Measurements from ENCODE around the gene SEBOX. TPM values are rescaled to one million over a fixed set of nuclear protein-coding genes. Genes with fewer than 3 reads are reported as not detected.

Gene SEBOX
- total RNA-seq, 5 donors from 2014 or later (not counting 1 experiment from before 2014, with no cell fraction given) = not detected

DNA sequence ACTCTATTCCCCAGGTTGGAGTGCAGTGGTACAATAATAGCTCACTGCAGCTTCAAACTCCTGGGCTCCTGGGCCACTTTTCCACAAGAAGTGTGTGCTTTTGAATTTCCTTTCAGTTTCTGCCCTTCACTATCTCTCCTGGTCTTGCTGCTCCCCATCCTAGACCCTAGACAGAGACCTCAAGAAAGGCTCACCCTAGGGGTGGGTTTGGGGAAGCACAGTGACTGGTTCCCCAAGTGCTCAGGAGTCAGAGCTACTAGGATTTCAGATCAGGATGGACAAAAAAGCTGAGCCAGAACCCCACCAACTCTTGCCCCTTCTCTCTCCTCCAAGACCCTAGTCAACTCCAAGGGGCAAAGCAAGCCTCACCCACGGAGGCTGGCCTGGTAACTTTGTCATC lies 1.6 kb upstream of the SEBOX start:
- no peak for DNase-seq
- no peaks in the 10 kb centered on the region for H3K9me3 Mint-ChIP-seq
- CTCF ChIA-PET = no interaction called here

GRCh38 chr17:28365487-28365886 lies 488 bp upstream of the SEBOX start:
- no peak overlapping the region for H3K4me3 Mint-ChIP-seq
- H3K4me1 ChIP-seq (ENCODE audit: control insufficient read depth in 1 of 2, extremely low read depth in 1 of 2, insufficient read depth in 2 of 2, low read length in 2 of 2) = no peaks in the 10 kb centered on the region
- ATAC-seq (replicated peaks in 1 of 4) (no peak), DNase-seq (no peak)
- H3K36me3 Mint-ChIP-seq = peaks cover 16% of the 10 kb centered on the region
- no peaks in the 10 kb centered on the region for H3K27me3 Mint-ChIP-seq
- no peaks in the 10 kb centered on the region for H3K9me3 ChIP-seq
- no peak overlapping the region for H3K27ac Mint-ChIP-seq
- H3K9me3 Mint-ChIP-seq = no peaks in the 10 kb centered on the region
- ChIA-PET CTCF (no interaction called here), POLR2A (no interaction called here)
- no CpG with 5 or more reads among the region's 3 CpGs for WGBS (ENCODE audit: insufficient coverage)
- H3K36me3 ChIP-seq (ENCODE audit: control insufficient read depth in 2 of 2, extremely low read depth in 1 of 2, insufficient read depth in 1 of 2, low read length in 1 of 2) = peaks cover 11 to 38% of the 10 kb centered on the region in 2 donors
- no peaks in the 10 kb centered on the region for H3K4me1 Mint-ChIP-seq
- no peak overlapping the region for H3K27ac ChIP-seq (ENCODE audit: low read length)
- H3K27me3 ChIP-seq (replicated peaks in 1 of 2; ENCODE audit: control insufficient read depth in 2 of 2, extremely low read depth in 1 of 2, insufficient read depth in 2 of 2, low read length in 1 of 2) = no peaks in the 10 kb centered on the region
- no peak overlapping the region for H3K4me3 ChIP-seq (ENCODE audit: control insufficient read depth in 1 of 2, extremely low read depth in 1 of 2, low read length in 1 of 2)

More for the DNA sequence above, 1.6 kb upstream of the SEBOX start:
- Mint-ChIP-seq H3K4me3 (no peak overlapping the region), H3K36me3 (peaks cover 4% of the 10 kb centered on the region), H3K27ac (no peak overlapping the region), H3K4me1 (peaks cover 4 to 5% (median 4%) of the 10 kb centered on the region in 3 donors), H3K27me3 (no peaks in the 10 kb centered on the region)
- no peak overlapping the region for H3K27ac ChIP-seq (ENCODE audit: low read length)
- H3K9me3 ChIP-seq = no peaks in the 10 kb centered on the region
- POLR2A ChIA-PET = interaction anchor here in 1 of 2 donors (0.7 kb wide), 1 partner anchor 22 kb away, joined by 3 read pairs; no protein-coding TSS in a partner anchor
- WGBS (ENCODE audit: insufficient coverage) = no CpG with 5 or more reads among the region's 1 CpG
- H3K36me3 ChIP-seq (ENCODE audit: control insufficient read depth in 2 of 2, extremely low read depth in 1 of 2, insufficient read depth in 1 of 2, low read length in 1 of 2) = peaks cover 4 to 26% of the 10 kb centered on the region in 2 donors
- peaks cover 0 to 6% of the 10 kb centered on the region in 2 experiments for H3K4me1 ChIP-seq (ENCODE audit: control insufficient read depth in 1 of 2, extremely low read depth in 1 of 2, insufficient read depth in 2 of 2, low read length in 2 of 2)
- ATAC-seq (replicated peaks in 1 of 4) = no peak
- no peak overlapping the region for H3K4me3 ChIP-seq (ENCODE audit: control insufficient read depth in 1 of 2, extremely low read depth in 1 of 2, low read length in 1 of 2)
- no peaks in the 10 kb centered on the region for H3K27me3 ChIP-seq (replicated peaks in 1 of 2; ENCODE audit: control insufficient read depth in 2 of 2, extremely low read depth in 1 of 2, insufficient read depth in 2 of 2, low read length in 1 of 2)

GRCh38 chr17:28363776-28364650 lies 986 bp downstream of the SEBOX start:
- Mint-ChIP-seq H3K9me3 (no peaks in the 10 kb centered on the region), H3K4me1 (peaks cover 0 to 3% (median 3%) of the 10 kb centered on the region in 3 donors), H3K4me3 (no peak overlapping the region), H3K27ac (no peak overlapping the region), H3K36me3 (peaks cover 19% of the 10 kb centered on the region), H3K27me3 (no peaks in the 10 kb centered on the region)
- Histone ChIP-seq H3K4me3 (ENCODE audit: control insufficient read depth in 1 of 2, extremely low read depth in 1 of 2, low read length in 1 of 2) (no peak overlapping the region), H3K4me1 (ENCODE audit: control insufficient read depth in 1 of 2, extremely low read depth in 1 of 2, insufficient read depth in 2 of 2, low read length in 2 of 2) (no peaks in the 10 kb centered on the region), H3K27me3 (replicated peaks in 1 of 2; ENCODE audit: control insufficient read depth in 2 of 2, extremely low read depth in 1 of 2, insufficient read depth in 2 of 2, low read length in 1 of 2) (no peaks in the 10 kb centered on the region), H3K36me3 (ENCODE audit: control insufficient read depth in 2 of 2, extremely low read depth in 1 of 2, insufficient read depth in 1 of 2, low read length in 1 of 2) (peaks cover 14 to 52% of the 10 kb centered on the region in 2 donors), H3K9me3 (no peaks in the 10 kb centered on the region), H3K27ac (ENCODE audit: low read length) (no peak overlapping the region)
- DNase-seq = no peak
- ChIA-PET POLR2A (interaction anchor here in 1 of 2 donors (0.6 kb wide), 1 partner anchor 189 kb away, joined by 3 read pairs; no protein-coding TSS in a partner anchor), CTCF (no interaction called here)
- no peak for ATAC-seq (replicated peaks in 1 of 4)
- 96% methylated on average over 6 of the region's 8 CpGs for WGBS (ENCODE audit: insufficient coverage)

DNA sequence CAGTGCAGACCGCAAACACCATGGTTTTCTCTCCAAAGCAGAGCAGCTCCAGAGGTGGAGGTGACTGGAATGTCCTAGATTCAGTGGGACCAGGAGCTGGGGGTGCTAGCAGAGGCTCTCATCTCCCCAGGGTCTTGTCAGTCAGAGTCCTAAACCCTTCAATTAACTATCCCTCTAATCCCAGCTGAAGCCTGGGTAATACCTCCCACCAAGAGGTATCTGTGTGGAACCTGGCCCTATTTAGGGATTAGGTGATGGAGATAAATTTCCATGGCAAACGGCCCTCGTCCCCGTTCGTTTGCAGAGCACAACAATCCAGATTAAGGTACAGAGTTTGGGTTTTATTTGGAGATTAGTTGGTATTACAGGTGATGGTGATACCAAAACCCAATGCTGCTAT lies 1.8 kb downstream of the SEBOX start:
- ChIA-PET POLR2A (interaction anchor here (0.5 to 0.6 kb wide), 3 partner anchors 129 to 357 kb away, joined by 3 read pairs; partner anchors contain the start of gene RPL23A (in 1 of the 2)), CTCF (no interaction called here)
- peaks cover 14 to 56% of the 10 kb centered on the region in 2 donors for H3K36me3 ChIP-seq (ENCODE audit: control insufficient read depth in 2 of 2, extremely low read depth in 1 of 2, insufficient read depth in 1 of 2, low read length in 1 of 2)
- ATAC-seq (replicated peaks in 1 of 4) = no peak
- no peak overlapping the region for H3K27ac ChIP-seq (ENCODE audit: low read length)
- WGBS (ENCODE audit: insufficient coverage) = no CpG with 5 or more reads among the region's 5 CpGs
- no peaks in the 10 kb centered on the region for H3K27me3 Mint-ChIP-seq
- H3K27me3 ChIP-seq (replicated peaks in 1 of 2; ENCODE audit: control insufficient read depth in 2 of 2, extremely low read depth in 1 of 2, insufficient read depth in 2 of 2, low read length in 1 of 2) = no peaks in the 10 kb centered on the region
- H3K9me3 ChIP-seq = no peaks in the 10 kb centered on the region
- no peaks in the 10 kb centered on the region for H3K9me3 Mint-ChIP-seq
- peaks cover 4% of the 10 kb centered on the region in 2 experiments for H3K4me1 ChIP-seq (ENCODE audit: control insufficient read depth in 1 of 2, extremely low read depth in 1 of 2, insufficient read depth in 2 of 2, low read length in 2 of 2)
- H3K4me3 ChIP-seq (ENCODE audit: control insufficient read depth in 1 of 2, extremely low read depth in 1 of 2, low read length in 1 of 2) = no peak overlapping the region
- H3K4me3 Mint-ChIP-seq = no peak overlapping the region
- no peak for DNase-seq
- peaks cover 3 to 6% (median 6%) of the 10 kb centered on the region in 3 donors for H3K4me1 Mint-ChIP-seq
- H3K36me3 Mint-ChIP-seq = peaks cover 19% of the 10 kb centered on the region
- no peak overlapping the region for H3K27ac Mint-ChIP-seq

DNA sequence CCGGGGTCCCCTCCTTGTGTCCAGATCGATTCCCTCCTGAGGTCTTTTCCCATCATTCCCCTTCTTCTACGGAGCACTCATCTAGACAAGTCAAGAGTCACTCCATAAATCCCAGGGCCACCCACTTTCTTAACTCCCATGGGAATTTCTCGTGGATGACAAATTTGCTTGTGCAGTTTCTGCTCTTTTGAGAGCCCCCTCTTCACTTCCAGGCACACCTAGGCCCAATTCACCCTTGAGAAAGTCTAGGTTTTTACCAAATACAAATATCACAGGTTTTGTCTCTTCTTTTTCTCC lies 7.2 kb downstream of the SEBOX start:
- Histone ChIP-seq H3K27ac (ENCODE audit: low read length) (peak overlapping the region; percentile 72), H3K27me3 (replicated peaks in 1 of 2; ENCODE audit: control insufficient read depth in 2 of 2, extremely low read depth in 1 of 2, insufficient read depth in 2 of 2, low read length in 1 of 2) (no peaks in the 10 kb centered on the region), H3K9me3 (no peaks in the 10 kb centered on the region), H3K4me1 (ENCODE audit: control insufficient read depth in 1 of 2, extremely low read depth in 1 of 2, insufficient read depth in 2 of 2, low read length in 2 of 2) (peaks cover 11 to 20% of the 10 kb centered on the region in 2 experiments), H3K4me3 (ENCODE audit: control insufficient read depth in 1 of 2, extremely low read depth in 1 of 2, low read length in 1 of 2) (peak overlapping the region; percentile 82 to 90), H3K36me3 (ENCODE audit: control insufficient read depth in 2 of 2, extremely low read depth in 1 of 2, insufficient read depth in 1 of 2, low read length in 1 of 2) (peaks cover 16 to 60% of the 10 kb centered on the region in 2 donors)
- Mint-ChIP-seq H3K4me1 (peaks cover 24 to 33% (median 33%) of the 10 kb centered on the region in 3 donors), H3K4me3 (peak overlapping the region; percentile 93 to 95 (median 94)), H3K36me3 (peaks cover 25% of the 10 kb centered on the region), H3K9me3 (no peaks in the 10 kb centered on the region), H3K27ac (peak overlapping the region; percentile 92 to 93), H3K27me3 (no peaks in the 10 kb centered on the region)
- WGBS (ENCODE audit: insufficient coverage) = 7% methylated on average over 4 of the region's 4 CpGs
- no peak for ATAC-seq (replicated peaks in 1 of 4)
- no peak for DNase-seq
- ChIA-PET CTCF (interaction anchor here in 1 of 2 donors (0.6 to 2.2 kb wide), 4 partner anchors 20 to 26 kb away, joined by 3 to 15 read pairs (median 4); partner anchors contain the start of genes IFT20 and TNFAIP1), POLR2A (interaction anchor here (0.5 to 2.3 kb wide), 5 partner anchors 22 to 317 kb away, joined by 3 to 25 read pairs (median 3); partner anchors contain the start of genes IFT20 (in 2 of the 2) and TNFAIP1 (in 2 of the 2))

DNA sequence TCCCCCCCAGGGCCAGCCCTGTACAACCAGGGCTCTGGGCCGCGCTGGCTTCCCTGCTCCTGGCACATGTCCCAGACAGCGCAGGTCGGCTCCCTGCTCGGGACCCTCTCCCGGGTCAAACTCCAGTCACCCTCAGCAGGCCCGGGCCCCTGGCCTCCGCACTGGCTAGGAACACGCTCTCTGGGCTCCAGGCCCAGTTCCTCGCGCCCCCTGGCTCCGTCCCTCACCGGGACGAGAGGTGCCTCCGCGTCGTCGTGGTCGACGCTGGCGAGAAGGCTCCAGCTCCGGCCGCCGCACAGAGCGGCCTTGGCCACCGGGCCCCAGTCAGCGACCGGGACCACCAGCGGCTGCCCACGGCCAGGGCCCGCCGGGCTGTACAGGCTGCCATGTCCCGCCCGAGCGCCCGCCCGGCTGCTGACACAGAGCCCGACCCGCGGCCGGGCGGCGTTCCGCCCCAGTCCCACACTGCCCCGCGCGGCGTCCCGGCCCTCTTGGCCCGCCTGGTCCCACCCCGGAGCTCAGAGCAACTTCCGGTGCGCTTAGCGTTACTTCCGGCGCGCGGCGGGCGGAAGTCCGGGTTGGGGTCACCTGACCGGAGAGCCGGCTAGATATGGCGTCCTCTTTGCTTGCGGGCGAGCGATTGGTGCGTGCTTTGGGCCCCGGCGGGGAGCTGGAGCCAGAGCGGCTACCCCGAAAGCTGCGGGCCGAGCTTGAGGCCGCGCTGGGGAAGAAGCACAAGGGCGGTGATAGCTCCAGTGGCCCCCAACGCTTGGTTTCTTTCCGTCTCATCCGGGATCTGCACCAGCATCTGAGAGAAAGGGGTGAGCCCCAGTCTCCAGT lies 7.7 kb downstream of the SEBOX start, which contains the start of gene POLDIP2:
TSS of gene POLDIP2 (minus strand) at position 467 of the 840 bp plus-strand sequence. CDS start at position 388, 79 bp downstream.
- Histone ChIP-seq H3K9me3 (no peaks in the 10 kb centered on the region), H3K4me1 (ENCODE audit: control insufficient read depth in 1 of 2, extremely low read depth in 1 of 2, insufficient read depth in 2 of 2, low read length in 2 of 2) (peaks cover 11 to 20% of the 10 kb centered on the region in 2 experiments), H3K27me3 (replicated peaks in 1 of 2; ENCODE audit: control insufficient read depth in 2 of 2, extremely low read depth in 1 of 2, insufficient read depth in 2 of 2, low read length in 1 of 2) (no peaks in the 10 kb centered on the region), H3K36me3 (ENCODE audit: control insufficient read depth in 2 of 2, extremely low read depth in 1 of 2, insufficient read depth in 1 of 2, low read length in 1 of 2) (peaks cover 16 to 59% of the 10 kb centered on the region in 2 donors), H3K4me3 (ENCODE audit: control insufficient read depth in 1 of 2, extremely low read depth in 1 of 2, low read length in 1 of 2) (peak within 1 kb of the TSS; percentile 82 to 90), H3K27ac (ENCODE audit: low read length) (peak within 1 kb of the TSS; percentile 72)
- peak within 1 kb of the TSS; percentile 92 to 93 for H3K27ac Mint-ChIP-seq
- H3K9me3 Mint-ChIP-seq = no peaks in the 10 kb centered on the region
- ChIA-PET CTCF (interaction anchor here in 1 of 2 donors (0.6 to 2.2 kb wide), 5 partner anchors 19 to 27 kb away, joined by 3 to 15 read pairs (median 4); partner anchors contain the start of genes IFT20 and TNFAIP1), POLR2A (interaction anchor here (0.5 to 2.3 kb wide), 5 partner anchors 21 to 316 kb away, joined by 3 to 25 read pairs (median 3); partner anchors contain the start of genes IFT20 (in 2 of the 2) and TNFAIP1 (in 2 of the 2))
- ATAC-seq (replicated peaks in 1 of 4) (peak; percentile 97 to 100 (median 99)), DNase-seq (peak; percentile 87 to 97 (median 94))
- peaks cover 24 to 33% (median 33%) of the 10 kb centered on the region in 3 donors for H3K4me1 Mint-ChIP-seq
- WGBS (ENCODE audit: insufficient coverage) = under 1% methylated on average over 80 of the region's 80 CpGs
- H3K4me3 Mint-ChIP-seq = peak within 1 kb of the TSS; percentile 93 to 95 (median 94)
- H3K27me3 Mint-ChIP-seq = no peaks in the 10 kb centered on the region
- peaks cover 27% of the 10 kb centered on the region for H3K36me3 Mint-ChIP-seq

Measured in T-cell (primary cell).